Type B pancreatic cell (in vitro differentiated cells): ENCODE measurements around the gene NLGN1. TPM values are rescaled to one million over a fixed set of nuclear protein-coding genes. Genes with fewer than 3 reads are reported as not detected.

Experiments used
- DNase-seq: peaks from one replicate; pipeline ENCODE4 v3.0.0; 2021; ENCODE audit warnings: mixed read lengths; ENCODE audit not compliant: unreplicated experiment; ENCODE audit errors: extremely low spot score
- H3K27ac Mint-ChIP-seq: 2 replicates; pipeline ENCODE4 v1.8.0; 2021; ENCODE audit warnings: mild to moderate bottlenecking, mixed read lengths
- H3K27me3 Mint-ChIP-seq: 2 replicates; pipeline ENCODE4 v1.8.0; 2021; ENCODE audit warnings: mixed read lengths
- H3K36me3 Mint-ChIP-seq: 2 replicates; pipeline ENCODE4 v1.8.0; 2021; ENCODE audit warnings: mixed read lengths
- H3K4me1 Mint-ChIP-seq: one replicate; pipeline ENCODE4 v1.8.0; 2021; ENCODE audit warnings: mixed read lengths; ENCODE audit not compliant: unreplicated experiment
- H3K4me3 Mint-ChIP-seq: 2 replicates; pipeline ENCODE4 v1.8.0; 2021; ENCODE audit warnings: mild to moderate bottlenecking, mixed read lengths
- H3K9me3 Mint-ChIP-seq: 2 replicates; pipeline ENCODE4 v1.8.0; 2021; ENCODE audit warnings: mixed read lengths
- total RNA-seq: library from RNA; stranded (reverse); gene quantifications from 2 replicates; pipeline ENCODE4 v1.2.1, GENCODE V29; 2021; ENCODE audit warnings: low replicate concordance
- TF ChIP-seq, protein P1 (sequence below): fragments of 200-600 bp; sonication (generic); conservative IDR thresholded peaks from 2 replicates; pipeline ENCODE4 v1.5.0; 2021; ENCODE audit warnings: antibody characterized with exemption, mild to moderate bottlenecking

Gene NLGN1
- total RNA-seq, 1 donor from 2014 or later, result 12.6 TPM

DNA sequence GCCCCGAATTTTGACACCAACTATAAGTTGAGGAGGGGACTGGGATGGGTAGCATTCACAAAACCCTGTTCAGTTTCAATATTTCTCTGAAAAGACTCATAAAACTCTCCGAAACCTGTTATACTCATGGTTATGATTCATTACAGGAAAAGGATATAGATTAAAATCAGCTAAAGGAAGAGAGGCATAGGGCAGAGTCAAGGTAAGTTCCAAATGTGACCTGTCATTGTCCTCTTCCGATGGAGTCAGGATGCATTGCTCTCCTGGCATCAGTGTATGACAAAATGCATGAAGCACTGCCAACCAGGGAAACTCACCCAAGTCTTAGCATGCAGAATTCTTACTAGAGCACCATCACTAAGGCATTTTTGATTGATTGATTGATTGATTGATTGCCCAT, 936.6 kb downstream of the NLGN1 start:
- Mint-ChIP-seq H3K4me1 (no peaks in the 10 kb centered on the region), H3K27ac (no peak overlapping the region), H3K36me3 (no peaks in the 10 kb centered on the region), H3K27me3 (no peaks in the 10 kb centered on the region), H3K9me3 (peaks cover 9% of the 10 kb centered on the region), H3K4me3 (no peak overlapping the region)
- TF ChIP-seq, protein P1, sequence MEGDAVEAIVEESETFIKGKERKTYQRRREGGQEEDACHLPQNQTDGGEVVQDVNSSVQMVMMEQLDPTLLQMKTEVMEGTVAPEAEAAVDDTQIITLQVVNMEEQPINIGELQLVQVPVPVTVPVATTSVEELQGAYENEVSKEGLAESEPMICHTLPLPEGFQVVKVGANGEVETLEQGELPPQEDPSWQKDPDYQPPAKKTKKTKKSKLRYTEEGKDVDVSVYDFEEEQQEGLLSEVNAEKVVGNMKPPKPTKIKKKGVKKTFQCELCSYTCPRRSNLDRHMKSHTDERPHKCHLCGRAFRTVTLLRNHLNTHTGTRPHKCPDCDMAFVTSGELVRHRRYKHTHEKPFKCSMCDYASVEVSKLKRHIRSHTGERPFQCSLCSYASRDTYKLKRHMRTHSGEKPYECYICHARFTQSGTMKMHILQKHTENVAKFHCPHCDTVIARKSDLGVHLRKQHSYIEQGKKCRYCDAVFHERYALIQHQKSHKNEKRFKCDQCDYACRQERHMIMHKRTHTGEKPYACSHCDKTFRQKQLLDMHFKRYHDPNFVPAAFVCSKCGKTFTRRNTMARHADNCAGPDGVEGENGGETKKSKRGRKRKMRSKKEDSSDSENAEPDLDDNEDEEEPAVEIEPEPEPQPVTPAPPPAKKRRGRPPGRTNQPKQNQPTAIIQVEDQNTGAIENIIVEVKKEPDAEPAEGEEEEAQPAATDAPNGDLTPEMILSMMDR, result no peak
- DNase-seq, result no peak

DNA sequence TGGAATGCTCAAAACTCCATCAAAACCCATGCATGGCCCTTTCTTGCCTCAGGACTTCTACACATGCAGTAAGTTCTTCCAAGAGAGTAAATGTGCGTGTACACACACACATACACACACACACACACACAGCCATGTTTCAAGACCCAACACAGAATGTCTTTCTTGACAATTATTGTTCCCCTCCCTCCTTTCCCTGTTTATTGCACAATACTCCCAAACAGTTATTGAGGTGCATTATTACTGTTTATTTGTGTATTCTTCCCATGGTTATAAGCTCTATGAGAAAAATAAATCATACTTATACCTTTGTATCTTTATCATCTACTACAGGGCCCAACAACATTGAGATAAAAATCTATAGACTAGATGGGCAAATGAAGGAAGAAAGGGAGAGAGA, 937.8 kb downstream of the NLGN1 start:
- no peaks in the 10 kb centered on the region for H3K4me1 Mint-ChIP-seq
- H3K27ac Mint-ChIP-seq, result no peak overlapping the region
- H3K36me3 Mint-ChIP-seq, result no peaks in the 10 kb centered on the region
- no peak overlapping the region for H3K4me3 Mint-ChIP-seq
- no peaks in the 10 kb centered on the region for H3K27me3 Mint-ChIP-seq
- H3K9me3 Mint-ChIP-seq, result peaks cover 9% of the 10 kb centered on the region
- TF ChIP-seq, protein P1, result no peak
- no peak for DNase-seq

DNA sequence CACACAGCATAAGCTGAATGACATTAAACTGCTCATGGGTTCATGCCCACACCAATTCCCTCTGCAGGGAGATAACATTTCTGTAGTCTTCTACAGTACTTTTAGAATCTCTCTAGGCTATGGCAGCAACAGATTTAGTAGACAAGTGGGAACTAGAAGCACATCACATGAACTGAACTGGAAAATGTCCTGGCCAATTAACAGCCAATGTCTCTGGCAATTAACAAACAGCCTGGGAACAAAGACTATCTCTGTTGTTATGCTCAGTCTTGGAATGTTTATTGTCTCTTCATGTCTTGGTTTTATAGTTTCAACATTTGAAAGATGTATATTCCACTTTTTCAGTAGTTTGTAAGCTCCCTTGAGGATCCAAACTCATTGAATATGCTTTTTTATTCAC, 938.4 kb downstream of the NLGN1 start:
- TF ChIP-seq, protein P1, result no peak
- no peaks in the 10 kb centered on the region for H3K36me3 Mint-ChIP-seq
- H3K27me3 Mint-ChIP-seq, result no peaks in the 10 kb centered on the region
- H3K9me3 Mint-ChIP-seq, result peaks cover 6% of the 10 kb centered on the region
- no peaks in the 10 kb centered on the region for H3K4me1 Mint-ChIP-seq
- no peak overlapping the region for H3K4me3 Mint-ChIP-seq
- no peak overlapping the region for H3K27ac Mint-ChIP-seq
- DNase-seq, result no peak
